OCI-LY7 (cell line): ENCODE data around the gene MPZL3.

ENCODE experiments used
- CTCF ChIP-seq: fragments of 200-600 bp; sonication (generic); conservative IDR thresholded peaks from 2 replicates; pipeline ENCODE4 v1.5.1; 2014; ENCODE audit warnings: mild to moderate bottlenecking, antibody characterized with exemption, low read length, moderate library complexity, mixed read lengths
- EZH2phosphoT487 ChIP-seq: fragments of 200-600 bp; sonication (generic); IDR thresholded peaks from 2 replicates; pipeline ENCODE4 v1.6.1; 2018; ENCODE audit warnings: low read depth, borderline replicate concordance, mild to moderate bottlenecking, mixed run types, antibody characterized with exemption, low read length, moderate library complexity, mixed read lengths

- TF ChIP-seq CTCF (no peak), EZH2phosphoT487 (no peak)
Observed at GRCh38 chr11:118245936-118246562, 6.1 kb downstream of the MPZL3 start.
